ENCODE results near the gene KPNB1.

KPNB1 gene

GRCh38 chr17:47649153-47649971 is at the start of gene KPNB1:
TSS of gene KPNB1 (plus strand) at chr17:47649919. CDS start at chr17:47650245, 326 bp downstream.
- TF ChIP-seq EP300 (IDR thresholded peaks at IDR 0.05; ENCODE audit: borderline replicate concordance) (peak; percentile 36; the same call in 1 of the 2 replicates), CREB1 (IDR thresholded peaks at IDR 0.05; ENCODE audit: low read depth) (peak; percentile 60), TAF1 (IDR thresholded peaks at IDR 0.05; ENCODE audit: low read depth) (peak; percentile 96), NFIC (IDR thresholded peaks at IDR 0.05) (peak; percentile 67), ZBTB7A (IDR thresholded peaks at IDR 0.05; ENCODE audit: low read depth) (no peak; the same call in 1 of the 2 replicates), TCF12 (IDR thresholded peaks at IDR 0.05; ENCODE audit: low read depth) (peak; percentile 53), CEBPB (IDR thresholded peaks at IDR 0.05) (peak; percentile 66; the same call in 1 of the 2 replicates), YY1 (IDR thresholded peaks at IDR 0.05; ENCODE audit: low read depth) (peak; percentile 38), TEAD4 (IDR thresholded peaks at IDR 0.05) (peak; percentile 32; the same call in 1 of the 2 replicates), EGR1 (IDR thresholded peaks at IDR 0.05) (peak; percentile 90), FOXM1 (IDR thresholded peaks at IDR 0.05; ENCODE audit: borderline replicate concordance, low read depth) (peak; percentile 47; the same call in 1 of the 2 replicates), RAD21 (IDR thresholded peaks at IDR 0.05; ENCODE audit: low read depth) (no peak)
- TF ChIP-seq, protein P1, sequence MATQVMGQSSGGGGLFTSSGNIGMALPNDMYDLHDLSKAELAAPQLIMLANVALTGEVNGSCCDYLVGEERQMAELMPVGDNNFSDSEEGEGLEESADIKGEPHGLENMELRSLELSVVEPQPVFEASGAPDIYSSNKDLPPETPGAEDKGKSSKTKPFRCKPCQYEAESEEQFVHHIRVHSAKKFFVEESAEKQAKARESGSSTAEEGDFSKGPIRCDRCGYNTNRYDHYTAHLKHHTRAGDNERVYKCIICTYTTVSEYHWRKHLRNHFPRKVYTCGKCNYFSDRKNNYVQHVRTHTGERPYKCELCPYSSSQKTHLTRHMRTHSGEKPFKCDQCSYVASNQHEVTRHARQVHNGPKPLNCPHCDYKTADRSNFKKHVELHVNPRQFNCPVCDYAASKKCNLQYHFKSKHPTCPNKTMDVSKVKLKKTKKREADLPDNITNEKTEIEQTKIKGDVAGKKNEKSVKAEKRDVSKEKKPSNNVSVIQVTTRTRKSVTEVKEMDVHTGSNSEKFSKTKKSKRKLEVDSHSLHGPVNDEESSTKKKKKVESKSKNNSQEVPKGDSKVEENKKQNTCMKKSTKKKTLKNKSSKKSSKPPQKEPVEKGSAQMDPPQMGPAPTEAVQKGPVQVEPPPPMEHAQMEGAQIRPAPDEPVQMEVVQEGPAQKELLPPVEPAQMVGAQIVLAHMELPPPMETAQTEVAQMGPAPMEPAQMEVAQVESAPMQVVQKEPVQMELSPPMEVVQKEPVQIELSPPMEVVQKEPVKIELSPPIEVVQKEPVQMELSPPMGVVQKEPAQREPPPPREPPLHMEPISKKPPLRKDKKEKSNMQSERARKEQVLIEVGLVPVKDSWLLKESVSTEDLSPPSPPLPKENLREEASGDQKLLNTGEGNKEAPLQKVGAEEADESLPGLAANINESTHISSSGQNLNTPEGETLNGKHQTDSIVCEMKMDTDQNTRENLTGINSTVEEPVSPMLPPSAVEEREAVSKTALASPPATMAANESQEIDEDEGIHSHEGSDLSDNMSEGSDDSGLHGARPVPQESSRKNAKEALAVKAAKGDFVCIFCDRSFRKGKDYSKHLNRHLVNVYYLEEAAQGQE (IDR thresholded peaks at IDR 0.05; ENCODE audit: low read depth) = no peak
- TF ChIP-seq, protein P2, sequence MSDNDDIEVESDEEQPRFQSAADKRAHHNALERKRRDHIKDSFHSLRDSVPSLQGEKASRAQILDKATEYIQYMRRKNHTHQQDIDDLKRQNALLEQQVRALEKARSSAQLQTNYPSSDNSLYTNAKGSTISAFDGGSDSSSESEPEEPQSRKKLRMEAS (IDR thresholded peaks at IDR 0.05) = peak; percentile 93
- TF ChIP-seq, protein P3, sequence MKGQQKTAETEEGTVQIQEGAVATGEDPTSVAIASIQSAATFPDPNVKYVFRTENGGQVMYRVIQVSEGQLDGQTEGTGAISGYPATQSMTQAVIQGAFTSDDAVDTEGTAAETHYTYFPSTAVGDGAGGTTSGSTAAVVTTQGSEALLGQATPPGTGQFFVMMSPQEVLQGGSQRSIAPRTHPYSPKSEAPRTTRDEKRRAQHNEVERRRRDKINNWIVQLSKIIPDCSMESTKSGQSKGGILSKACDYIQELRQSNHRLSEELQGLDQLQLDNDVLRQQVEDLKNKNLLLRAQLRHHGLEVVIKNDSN (IDR thresholded peaks at IDR 0.05) = peak; percentile 70

- TF ChIP-seq YY1 (IDR thresholded peaks at IDR 0.05; ENCODE audit: low read depth) (no peak), CREB1 (IDR thresholded peaks at IDR 0.05; ENCODE audit: low read depth) (no peak), TCF12 (IDR thresholded peaks at IDR 0.05; ENCODE audit: low read depth) (no peak), EGR1 (IDR thresholded peaks at IDR 0.05) (no peak), RAD21 (IDR thresholded peaks at IDR 0.05; ENCODE audit: low read depth) (no peak), ZBTB7A (IDR thresholded peaks at IDR 0.05; ENCODE audit: low read depth) (no peak), TAF1 (IDR thresholded peaks at IDR 0.05; ENCODE audit: low read depth) (no peak), EP300 (IDR thresholded peaks at IDR 0.05; ENCODE audit: borderline replicate concordance) (no peak), FOXM1 (IDR thresholded peaks at IDR 0.05; ENCODE audit: borderline replicate concordance, low read depth) (no peak), TEAD4 (IDR thresholded peaks at IDR 0.05) (no peak), NFIC (IDR thresholded peaks at IDR 0.05) (no peak), CEBPB (IDR thresholded peaks at IDR 0.05) (no peak)
- TF ChIP-seq, protein P2 (IDR thresholded peaks at IDR 0.05) = no peak
- TF ChIP-seq, protein P3 (IDR thresholded peaks at IDR 0.05) = no peak
- TF ChIP-seq, protein P1 (IDR thresholded peaks at IDR 0.05; ENCODE audit: low read depth) = no peak
Measured at GRCh38 chr17:47603830-47604597, 45.7 kb upstream of the KPNB1 start.

- TF ChIP-seq, protein P3 (IDR thresholded peaks at IDR 0.05) = no peak
- TF ChIP-seq FOXM1 (IDR thresholded peaks at IDR 0.05; ENCODE audit: borderline replicate concordance, low read depth) (no peak), EGR1 (IDR thresholded peaks at IDR 0.05) (no peak), YY1 (IDR thresholded peaks at IDR 0.05; ENCODE audit: low read depth) (no peak), NFIC (IDR thresholded peaks at IDR 0.05) (no peak), TAF1 (IDR thresholded peaks at IDR 0.05; ENCODE audit: low read depth) (no peak), ZBTB7A (IDR thresholded peaks at IDR 0.05; ENCODE audit: low read depth) (no peak), TCF12 (IDR thresholded peaks at IDR 0.05; ENCODE audit: low read depth) (no peak), CEBPB (IDR thresholded peaks at IDR 0.05) (no peak), CREB1 (IDR thresholded peaks at IDR 0.05; ENCODE audit: low read depth) (no peak), TEAD4 (IDR thresholded peaks at IDR 0.05) (no peak), RAD21 (IDR thresholded peaks at IDR 0.05; ENCODE audit: low read depth) (no peak)
- TF ChIP-seq, protein P1 (IDR thresholded peaks at IDR 0.05; ENCODE audit: low read depth) = no peak
- TF ChIP-seq, protein P2 (IDR thresholded peaks at IDR 0.05) = no peak
Measured at GRCh38 chr17:47604598-47604927, 45.2 kb upstream of the KPNB1 start.

Data from Ishikawa (cell line).